Stimulated activated CD4-positive, alpha-beta T cell treated with anti-CD3 and anti-CD28 coated beads, Interleukin-2, amount 100 ng/mL, for 4 hours (primary cell): ENCODE results near the gene C1QTNF3.
"Not testable (repeated sequence)": the region's sequence is repeated elsewhere in the genome, so short reads cannot be mapped to it uniquely, and the experiment has no call there.

Source experiments
- DNase-seq: peaks from one replicate; pipeline ENCODE4 v3.0.0-alpha.2; 2020; ENCODE audit warnings: low read depth

The C1QTNF3 gene, protein sequence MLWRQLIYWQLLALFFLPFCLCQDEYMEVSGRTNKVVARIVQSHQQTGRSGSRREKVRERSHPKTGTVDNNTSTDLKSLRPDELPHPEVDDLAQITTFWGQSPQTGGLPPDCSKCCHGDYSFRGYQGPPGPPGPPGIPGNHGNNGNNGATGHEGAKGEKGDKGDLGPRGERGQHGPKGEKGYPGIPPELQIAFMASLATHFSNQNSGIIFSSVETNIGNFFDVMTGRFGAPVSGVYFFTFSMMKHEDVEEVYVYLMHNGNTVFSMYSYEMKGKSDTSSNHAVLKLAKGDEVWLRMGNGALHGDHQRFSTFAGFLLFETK

DNA sequence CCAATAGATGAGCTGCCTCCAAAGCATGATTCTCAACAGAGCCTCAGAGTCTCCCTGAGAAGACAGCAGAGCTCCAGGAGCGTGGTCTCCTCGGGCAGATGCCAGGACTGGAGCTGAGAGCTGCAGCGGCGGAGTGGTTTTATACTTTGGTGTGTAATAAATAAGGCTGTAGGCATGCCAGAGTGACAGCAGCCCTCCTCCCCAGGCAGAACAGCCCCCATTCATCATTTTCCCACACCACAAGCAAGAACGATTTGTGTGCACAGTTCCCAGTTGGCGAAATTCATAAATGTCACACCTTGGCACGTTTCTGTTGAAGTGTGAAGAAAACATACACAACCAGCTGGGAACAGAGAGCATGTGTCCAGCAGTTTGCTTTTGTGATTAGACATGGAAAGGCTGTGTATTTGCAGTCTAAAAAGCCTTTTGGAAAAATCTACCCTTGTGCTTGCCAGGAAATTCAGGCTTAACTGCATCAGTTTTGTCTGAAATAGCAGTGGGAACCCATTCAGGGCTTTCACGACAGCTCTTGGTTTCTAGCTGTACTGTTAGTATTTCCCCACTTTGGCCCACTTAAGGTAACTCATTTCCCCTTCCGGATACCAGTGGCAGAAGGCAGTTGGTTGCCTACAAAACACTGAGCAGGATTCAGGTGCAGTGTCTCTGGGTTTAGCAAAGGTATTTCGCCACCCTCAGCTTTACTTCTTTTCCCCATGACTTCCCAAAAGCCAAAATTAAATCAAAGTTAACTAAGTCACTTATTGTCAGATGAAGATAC lies at the start of gene C1QTNF3:
Gene C1QTNF3 (minus strand): TSS at position 115 of the 778 bp plus-strand sequence. CDS start 88 bp downstream, at position 27.
- no peak for DNase-seq

DNA sequence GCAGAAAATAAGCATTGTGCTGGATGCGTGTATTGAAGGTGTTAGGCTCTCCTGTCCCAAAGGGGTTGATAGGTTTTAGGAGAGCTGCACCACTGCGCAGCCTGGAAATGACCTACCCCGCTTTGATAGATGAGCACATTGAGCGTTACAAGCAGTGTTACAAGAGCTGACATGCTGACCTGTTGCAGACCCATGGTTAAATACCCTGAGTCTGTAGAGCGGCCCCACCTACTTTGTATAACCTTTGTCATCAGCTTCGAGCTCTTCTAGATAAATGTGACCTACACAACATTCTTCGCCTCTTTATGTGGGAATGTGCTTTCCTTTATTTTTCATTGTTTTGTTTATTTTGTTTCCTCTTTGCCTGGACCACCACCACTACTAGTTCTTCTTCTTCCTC lies 48.0 kb upstream of the C1QTNF3 start:
- not testable (repeated sequence) for DNase-seq

DNA sequence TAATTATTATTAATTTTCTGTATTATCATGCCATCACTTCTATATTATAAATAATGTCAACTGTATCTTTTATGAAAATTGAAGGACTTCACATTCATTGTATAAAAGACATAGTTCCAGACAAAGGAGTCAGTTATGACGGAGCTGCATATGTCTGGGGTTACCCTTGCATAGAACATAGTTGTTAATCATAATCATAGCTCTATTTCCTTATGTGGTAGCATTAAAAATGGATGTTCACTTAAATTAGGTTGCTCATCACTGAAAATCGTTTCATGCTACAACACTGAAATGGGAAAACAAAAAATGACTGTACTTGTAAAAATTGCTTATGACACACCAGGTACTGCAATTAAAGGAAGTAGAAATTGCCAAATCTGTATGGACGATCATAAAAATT lies 46.8 kb upstream of the C1QTNF3 start:
- DNase-seq, result not testable (repeated sequence)

DNA sequence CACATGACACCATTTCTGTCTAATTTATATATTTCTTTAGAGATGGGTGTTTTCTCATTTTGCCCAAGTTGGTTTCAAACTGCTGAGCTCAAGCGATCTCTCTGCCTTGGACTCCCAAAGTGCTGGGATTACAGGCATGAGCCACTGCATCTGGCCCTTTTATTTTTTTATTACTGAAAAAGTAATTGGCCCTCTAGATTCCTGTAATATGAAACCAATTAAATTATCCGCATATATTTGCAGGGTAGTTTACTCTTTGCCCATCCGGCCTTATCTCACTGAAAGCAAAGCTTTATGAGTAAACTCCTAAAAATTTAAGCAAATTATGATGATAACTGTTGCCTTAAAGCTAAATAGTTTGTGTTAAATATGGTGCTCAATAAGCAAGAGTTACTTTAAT lies 44.7 kb upstream of the C1QTNF3 start:
- DNase-seq, result not testable (repeated sequence)

DNA sequence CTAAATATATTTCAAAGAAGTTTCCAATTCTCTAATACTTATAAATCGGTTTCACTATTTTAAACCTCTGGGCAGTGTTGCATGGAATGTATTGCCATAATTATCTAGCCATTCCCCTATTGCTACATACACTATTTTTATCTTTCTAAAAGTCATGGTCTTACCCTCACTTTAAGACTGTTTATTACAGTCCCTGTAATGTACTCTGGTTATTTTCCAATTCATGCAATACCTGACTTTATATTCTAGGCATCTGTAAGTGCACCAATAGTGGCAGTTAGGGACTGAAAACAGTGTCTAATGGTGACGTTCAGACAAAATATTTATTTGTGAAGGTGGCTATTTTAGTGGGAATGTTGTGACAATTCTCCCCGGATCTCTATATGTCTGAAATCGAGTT lies 40.9 kb upstream of the C1QTNF3 start:
- DNase-seq, result not testable (repeated sequence)

DNA sequence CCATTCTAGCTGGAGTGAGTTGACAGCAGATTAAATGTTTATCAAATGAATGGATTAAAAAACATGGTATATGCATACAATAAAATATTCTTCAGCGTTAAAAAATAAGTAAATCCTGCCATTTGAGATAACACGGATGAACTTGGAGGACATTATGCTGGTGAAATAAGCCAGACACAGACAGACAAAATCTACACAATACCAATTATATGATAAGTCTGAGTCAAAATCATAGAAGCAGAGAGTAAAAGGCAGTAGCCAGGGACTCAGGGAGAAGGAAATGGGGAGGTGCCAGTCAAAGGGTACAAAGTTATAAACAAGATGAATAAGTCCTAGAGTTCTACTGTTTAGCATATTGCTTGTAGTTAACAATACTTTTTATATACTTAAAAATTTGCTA lies 36.5 kb upstream of the C1QTNF3 start:
- DNase-seq, result not testable (repeated sequence)

DNA sequence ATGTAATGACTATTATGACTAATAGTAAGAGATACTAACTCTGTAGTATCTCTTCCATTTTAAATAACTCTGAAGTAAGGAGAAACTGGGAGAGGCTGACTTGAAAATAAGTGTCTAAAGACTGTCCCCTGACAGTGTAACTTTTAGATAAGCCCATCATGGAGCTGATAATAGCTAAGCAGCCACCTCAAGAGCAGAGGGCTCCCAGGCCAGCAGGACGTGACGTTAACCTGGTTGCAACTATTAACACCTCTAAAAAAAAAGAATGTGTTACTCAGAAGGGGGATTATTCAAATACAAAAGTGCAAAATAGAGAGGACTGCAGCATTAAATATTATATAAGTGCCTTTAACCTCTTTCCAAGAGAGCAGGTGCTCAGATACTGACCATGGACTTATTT lies 34.6 kb upstream of the C1QTNF3 start:
- not testable (repeated sequence) for DNase-seq

DNA sequence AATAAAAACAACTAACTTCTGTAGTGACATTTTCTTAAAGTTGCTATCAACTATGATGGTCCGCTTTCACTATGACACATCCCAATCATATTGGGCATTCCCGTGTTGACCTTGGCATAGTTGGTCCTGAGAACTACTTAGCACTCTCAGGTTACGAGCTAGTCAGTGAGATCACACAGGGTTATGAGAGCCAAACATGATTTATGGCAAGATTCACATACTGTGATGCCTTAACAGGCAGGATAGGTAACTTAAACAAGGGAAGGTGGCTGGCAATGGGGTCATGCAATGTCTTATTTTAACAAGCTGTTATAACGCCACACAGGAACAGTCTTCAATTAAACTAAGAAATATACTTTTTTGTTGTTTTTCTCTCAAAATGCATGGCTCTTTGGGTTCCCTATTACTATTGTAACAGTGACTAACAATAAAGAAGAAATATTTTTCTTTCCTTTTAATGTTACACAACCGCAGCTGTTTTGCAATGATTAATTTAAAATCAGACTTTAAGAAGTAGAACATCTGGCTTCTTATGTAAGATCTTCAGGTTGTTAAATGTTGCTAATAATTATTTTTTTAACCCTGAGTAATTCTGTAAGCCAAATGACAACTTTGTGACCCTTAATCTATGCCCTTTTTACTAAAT lies 33.8 kb upstream of the C1QTNF3 start:
- not testable (repeated sequence) for DNase-seq

DNA sequence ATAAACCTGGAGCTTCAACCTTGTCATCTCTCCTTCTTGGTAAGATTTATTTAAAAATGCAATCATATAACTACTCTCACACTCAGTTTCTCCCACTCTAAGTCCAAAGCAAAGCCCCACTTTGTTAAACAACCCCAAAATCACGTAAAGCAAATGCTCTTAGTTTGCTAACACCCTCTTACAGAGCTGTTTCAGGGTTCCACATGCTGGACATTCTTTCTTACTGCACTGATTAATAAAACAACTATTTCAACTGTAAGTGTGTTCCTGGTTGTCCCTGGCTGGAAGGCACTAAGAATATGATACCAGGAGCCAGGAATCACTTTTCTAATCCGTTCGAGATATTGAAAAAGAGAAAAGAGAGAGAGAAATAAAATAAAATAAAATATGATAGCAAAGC lies 31.5 kb upstream of the C1QTNF3 start:
- DNase-seq, result not testable (repeated sequence)

DNA sequence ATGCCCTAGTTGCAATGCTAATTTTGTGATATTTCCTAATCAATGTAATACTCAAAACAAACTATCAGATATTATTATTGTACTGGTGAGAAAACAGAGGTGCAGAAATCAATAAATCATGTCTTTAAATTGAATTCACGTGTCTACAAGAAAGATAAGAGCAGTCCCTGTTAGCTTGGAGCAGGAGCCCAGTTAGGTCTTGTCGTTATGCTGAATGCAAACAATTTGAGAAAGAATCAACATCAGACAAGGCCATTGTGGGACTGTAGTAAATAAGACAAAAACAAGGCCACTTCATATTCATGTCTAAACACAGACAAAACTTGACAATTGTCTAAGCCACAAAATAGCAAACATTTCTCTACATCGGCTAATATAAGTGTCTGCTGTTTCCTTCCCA lies 31.1 kb upstream of the C1QTNF3 start:
- DNase-seq, result not testable (repeated sequence)

DNA sequence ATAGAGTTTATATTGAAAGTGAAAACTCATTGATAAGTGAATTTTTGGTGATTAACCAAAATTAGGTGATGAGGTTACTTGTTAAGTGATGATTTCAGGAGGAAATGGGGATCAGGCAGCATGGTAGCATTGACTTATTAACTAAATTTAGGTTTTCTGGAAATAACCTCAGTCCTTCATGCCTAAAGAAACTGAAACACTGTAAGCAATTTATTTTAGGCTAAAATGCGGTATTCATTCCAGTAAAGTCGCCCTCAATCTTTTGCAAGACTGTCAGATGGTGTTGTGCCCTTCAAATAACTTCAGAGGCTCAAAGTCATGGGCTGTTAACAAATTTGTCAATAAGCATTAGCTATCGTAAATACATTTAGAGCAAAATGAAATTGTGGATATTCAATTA lies 27.6 kb upstream of the C1QTNF3 start:
- DNase-seq, result not testable (repeated sequence)

DNA sequence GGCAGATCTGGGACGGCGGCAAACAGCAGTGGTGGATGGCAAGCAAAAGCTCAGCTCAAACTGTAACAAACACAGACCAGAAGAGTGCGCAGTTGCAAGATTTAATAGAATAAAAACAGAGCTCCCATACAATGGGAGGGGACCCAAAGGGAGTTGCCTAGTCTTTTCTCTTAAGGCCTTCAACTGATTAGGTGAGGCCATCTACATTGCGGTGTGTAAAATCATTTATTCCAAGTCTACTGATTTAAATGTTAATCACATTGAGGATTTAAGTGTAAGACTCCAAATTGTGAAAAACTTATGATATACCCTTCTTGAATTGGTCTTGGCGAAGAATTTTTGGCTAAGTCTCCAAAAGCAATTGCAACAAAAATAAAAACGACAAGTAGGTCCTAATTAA lies 21.6 kb upstream of the C1QTNF3 start:
- no peak for DNase-seq

DNA sequence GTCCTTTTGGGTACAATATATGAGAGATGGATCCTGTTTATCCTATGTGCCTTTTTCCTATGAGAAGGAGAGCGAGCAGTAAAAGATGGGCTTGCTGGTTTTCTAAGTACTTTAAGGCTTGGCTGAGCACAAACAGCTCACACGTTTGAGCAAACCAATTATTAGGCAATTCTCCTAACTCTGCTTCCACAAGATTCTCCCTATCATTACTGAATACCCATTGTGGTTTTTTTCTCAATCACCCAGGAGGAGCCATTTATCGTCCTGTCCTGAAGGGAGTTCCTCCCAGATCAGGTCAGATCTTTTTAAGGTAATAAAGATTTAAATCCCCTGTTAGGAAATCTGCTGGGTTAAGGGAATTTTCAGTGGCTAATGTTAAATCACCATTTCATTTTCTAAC lies 19.4 kb upstream of the C1QTNF3 start:
- no peak for DNase-seq

DNA sequence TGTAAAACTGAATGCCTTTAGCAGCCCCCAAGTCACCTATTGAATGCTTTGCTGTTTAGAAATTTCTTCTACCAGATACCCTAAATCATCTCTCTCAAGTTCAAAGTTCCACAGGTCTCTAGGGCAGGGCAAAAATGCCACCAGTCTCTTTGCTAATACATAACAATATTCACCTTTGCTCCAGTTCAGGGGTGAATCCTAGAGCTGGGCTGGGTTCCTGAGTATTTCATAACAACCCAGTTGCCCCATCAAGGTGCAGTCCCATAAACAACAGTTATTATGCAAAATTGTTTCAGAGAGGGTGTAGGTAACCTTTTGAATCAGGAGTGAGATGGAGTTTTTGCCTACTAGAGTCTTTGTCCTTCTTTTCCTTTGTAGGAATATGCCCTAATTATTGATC lies 19.0 kb upstream of the C1QTNF3 start:
- no peak for DNase-seq

DNA sequence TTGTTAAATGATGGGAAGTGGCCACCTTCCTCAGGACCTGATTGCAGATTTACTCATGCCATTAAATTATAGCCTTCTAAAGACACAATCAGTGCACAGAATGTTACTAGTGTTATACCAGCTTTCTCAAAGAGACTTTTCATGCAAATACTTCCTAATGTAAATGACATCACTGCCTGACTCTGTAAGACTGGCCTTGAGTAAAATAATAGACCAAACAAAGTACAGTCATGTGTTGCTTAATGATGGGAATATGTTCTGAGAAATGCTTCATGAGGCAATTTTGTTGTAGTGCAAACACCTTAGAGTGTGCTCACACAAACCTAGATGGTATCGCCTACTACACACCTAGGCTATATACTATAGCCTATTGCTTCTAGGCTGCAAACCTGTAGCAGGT lies 17.0 kb upstream of the C1QTNF3 start:
- DNase-seq, result no peak

DNA sequence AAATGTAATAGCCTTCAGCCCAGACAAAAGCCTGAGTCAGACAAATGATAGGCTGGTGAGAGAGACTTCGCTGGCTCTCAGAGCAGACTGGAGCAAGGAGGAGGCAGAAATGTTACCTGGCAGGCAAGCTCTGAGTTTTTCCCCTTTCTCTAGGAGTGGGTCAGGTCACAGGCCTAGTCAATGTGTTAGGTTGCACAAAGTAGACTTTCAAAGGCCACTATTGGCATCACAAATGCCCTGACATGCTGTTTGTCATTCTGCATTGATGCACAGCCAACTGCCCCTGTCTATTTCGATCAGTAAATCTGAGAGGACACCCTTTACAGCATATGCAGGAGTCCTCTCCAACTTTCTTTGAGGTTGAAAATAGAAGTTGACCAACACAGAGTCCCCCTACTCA lies 15.5 kb upstream of the C1QTNF3 start:
- no peak for DNase-seq

DNA sequence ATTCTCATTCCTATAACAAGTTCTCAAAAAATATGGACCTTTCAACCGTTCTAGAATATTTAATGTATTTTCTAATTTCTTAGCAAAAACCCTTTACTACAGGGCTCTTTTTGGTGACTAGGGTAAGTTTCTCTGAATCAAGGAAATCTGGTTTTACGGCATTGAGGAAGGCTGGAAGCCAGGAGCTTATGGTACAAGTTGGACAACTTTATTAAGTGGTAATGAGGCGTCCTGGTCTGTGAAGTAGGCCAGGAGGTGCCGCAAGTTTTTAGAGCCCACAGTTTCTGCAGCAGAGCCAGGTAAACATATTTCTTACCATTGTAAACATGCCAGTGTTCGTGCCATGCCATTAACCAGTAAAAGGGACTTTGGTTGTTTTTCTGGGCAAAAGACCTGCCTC lies 14.6 kb upstream of the C1QTNF3 start:
- DNase-seq, result no peak

DNA sequence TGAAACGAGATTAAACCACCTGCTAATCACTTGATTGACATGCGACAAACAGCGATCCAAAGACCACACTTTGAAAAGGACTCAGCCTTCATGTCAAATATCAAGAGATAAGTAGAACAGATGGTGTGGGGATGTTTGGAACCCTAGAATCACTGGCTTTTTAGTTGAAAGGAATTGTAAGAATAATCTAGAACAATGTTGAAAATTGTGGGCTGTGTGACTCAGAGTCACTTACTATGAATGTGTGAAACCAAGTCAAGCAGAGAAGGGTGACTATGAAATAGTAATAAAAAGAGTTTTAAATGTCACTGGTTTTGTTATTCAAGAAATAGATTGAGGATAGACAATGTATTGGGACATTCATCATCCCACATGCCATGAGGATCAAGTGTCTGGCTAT lies 14.1 kb upstream of the C1QTNF3 start:
- DNase-seq, result no peak

DNA sequence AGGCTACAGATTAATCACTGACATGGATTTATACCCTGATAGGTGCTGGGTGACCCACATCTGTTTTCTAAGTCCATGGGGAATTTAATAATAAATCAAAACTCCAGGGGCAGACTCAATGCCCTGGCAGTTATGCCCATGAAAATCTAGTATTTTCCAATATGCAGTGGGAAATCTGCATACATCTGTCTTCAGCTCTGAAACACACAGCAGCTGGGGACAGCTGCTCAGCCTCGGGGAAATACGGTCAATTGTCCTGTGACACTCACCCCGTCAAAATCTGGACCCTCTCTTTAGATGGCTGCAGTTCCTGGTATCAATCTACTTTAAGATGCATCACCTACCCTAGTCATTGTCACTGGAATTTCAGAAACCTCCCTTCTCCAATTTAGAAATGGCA lies 12.7 kb upstream of the C1QTNF3 start:
- DNase-seq, result no peak

DNA sequence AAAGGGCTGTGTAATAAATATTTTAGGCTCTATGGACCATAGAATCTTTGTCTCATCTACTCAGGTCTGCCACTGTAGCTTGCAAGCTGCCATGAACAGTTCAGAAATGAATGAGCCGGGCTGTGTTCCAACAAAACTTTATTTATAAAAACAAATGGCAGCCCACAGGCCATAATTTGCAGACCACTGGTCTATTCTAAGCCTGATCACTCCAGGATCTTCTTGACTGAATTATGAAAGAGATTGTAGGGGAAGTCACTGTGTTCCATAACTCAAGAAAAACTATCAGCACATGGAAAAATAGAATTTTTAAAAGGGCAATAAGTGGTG lies 11.4 kb upstream of the C1QTNF3 start:
- no peak for DNase-seq

DNA sequence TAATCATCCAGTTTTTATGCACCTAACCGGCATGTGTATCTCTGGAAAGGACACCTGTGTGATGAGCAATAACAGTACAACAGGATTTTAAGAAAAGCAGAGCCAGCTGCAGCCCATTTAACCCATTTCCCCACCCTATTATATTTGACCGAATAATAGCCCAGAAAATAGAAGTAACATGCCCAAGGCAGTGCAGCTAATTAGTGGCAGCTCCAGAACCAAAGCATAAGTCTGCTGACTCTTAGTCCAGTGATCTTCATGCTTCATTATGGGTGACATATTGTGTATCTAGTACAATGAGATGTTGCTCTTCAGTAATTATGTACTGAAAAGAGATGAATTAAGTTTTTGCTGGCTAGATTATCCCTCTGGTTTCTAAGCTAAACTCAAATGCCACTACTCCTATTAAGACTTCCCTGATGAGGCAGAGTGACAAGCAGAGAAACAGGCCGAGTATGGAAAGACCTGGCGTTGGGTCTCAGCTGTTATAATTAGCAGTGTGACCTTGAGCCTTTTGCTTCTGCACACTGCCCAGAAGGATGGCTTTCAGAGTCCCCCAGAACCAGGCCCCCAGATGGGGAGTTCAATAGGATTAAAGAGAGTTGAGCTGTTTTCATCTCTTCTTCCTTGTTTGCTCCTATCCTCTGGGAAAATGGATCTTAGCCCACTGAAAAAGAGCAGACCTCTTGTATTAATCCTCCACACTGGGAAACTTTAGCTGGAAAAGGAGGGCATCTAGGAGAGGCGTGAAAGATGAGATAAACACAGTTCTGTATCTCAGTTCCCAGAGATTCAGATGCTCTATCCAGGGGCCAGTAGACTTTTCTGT lies 10.8 kb upstream of the C1QTNF3 start:
- DNase-seq, result no peak

DNA sequence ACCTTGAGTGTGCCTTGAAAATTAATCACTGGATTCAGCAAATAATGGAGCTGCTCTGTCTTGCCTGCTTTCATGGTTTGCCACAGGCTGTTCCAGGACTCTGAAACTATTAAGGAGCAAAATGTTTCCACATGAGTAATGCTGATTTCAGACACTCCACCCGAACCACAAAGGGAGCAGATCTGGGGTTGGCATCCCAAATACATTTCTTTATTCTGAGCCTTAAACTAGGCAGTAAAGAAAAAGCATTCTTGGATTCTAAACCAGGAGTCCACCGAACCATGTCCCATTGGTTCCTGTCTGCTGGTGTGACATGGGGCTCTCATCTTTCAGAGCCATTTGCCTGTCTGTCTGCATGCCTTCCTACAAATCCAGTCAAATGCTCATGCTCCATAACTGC lies 10.1 kb upstream of the C1QTNF3 start:
- no peak for DNase-seq
